IPS-18a (cell line): ENCODE data around the gene GIMAP4.

Experiments used
- H3K27ac ChIP-seq: one replicate; pipeline ENCODE4 v1.5.1; 2013; ENCODE audit warnings: low read length
- H3K27me3 ChIP-seq: one replicate; pipeline ENCODE4 v1.6.1; 2013; ENCODE audit warnings: mild to moderate bottlenecking, low read length; ENCODE audit not compliant: control insufficient read depth, insufficient read depth
- H3K36me3 ChIP-seq: one replicate; pipeline ENCODE4 v1.6.1; 2013; ENCODE audit warnings: low read depth, low read length; ENCODE audit not compliant: control insufficient read depth
- H3K4me1 ChIP-seq: one replicate; pipeline ENCODE4 v1.6.1; 2013; ENCODE audit warnings: low read depth, low read length; ENCODE audit not compliant: control insufficient read depth
- H3K4me3 ChIP-seq: one replicate; pipeline ENCODE4 v1.5.1; 2013; ENCODE audit warnings: low read length
- H3K9ac ChIP-seq: one replicate; pipeline ENCODE4 v1.6.1; 2013; ENCODE audit warnings: mild to moderate bottlenecking, low read length, moderate library complexity
- H3K9me3 ChIP-seq: one replicate; pipeline ENCODE4 v1.6.1; 2013; ENCODE audit warnings: low read depth, low read length; ENCODE audit not compliant: control insufficient read depth

The GIMAP4 gene

GRCh38 chr7:150620061-150620460 is 52.9 kb downstream of the GIMAP4 start:
- Histone ChIP-seq H3K27ac (no peak overlapping the region), H3K9me3 (no peaks in the 10 kb centered on the region), H3K4me3 (no peak overlapping the region), H3K4me1 (no peaks in the 10 kb centered on the region), H3K9ac (no peak overlapping the region), H3K27me3 (no peaks in the 10 kb centered on the region), H3K36me3 (no peaks in the 10 kb centered on the region)

GRCh38 chr7:150620617-150621371 is 53.6 kb downstream of the GIMAP4 start:
- H3K4me1 ChIP-seq: no peaks in the 10 kb centered on the region
- H3K36me3 ChIP-seq: no peaks in the 10 kb centered on the region
- H3K9me3 ChIP-seq: no peaks in the 10 kb centered on the region
- H3K9ac ChIP-seq: no peak overlapping the region
- H3K4me3 ChIP-seq: no peak overlapping the region
- H3K27me3 ChIP-seq: no peaks in the 10 kb centered on the region
- no peak overlapping the region for H3K27ac ChIP-seq

GRCh38 chr7:150621376-150621775 is 54.2 kb downstream of the GIMAP4 start:
- Histone ChIP-seq H3K36me3 (no peaks in the 10 kb centered on the region), H3K4me3 (no peak overlapping the region), H3K9ac (no peak overlapping the region), H3K27ac (no peak overlapping the region), H3K9me3 (no peaks in the 10 kb centered on the region), H3K4me1 (no peaks in the 10 kb centered on the region), H3K27me3 (no peaks in the 10 kb centered on the region)
